ENCODE data around the gene DIAPH2.
"Not testable (repeated sequence)": the region's sequence is repeated elsewhere in the genome, so short reads cannot be mapped to it uniquely, and the experiment has no call there.

Gene DIAPH2

GRCh38 chrX:96824166-96824565 is 139.5 kb downstream of the DIAPH2 start:
- DNase-seq (ENCODE audit: low spot score): no peak

DNA sequence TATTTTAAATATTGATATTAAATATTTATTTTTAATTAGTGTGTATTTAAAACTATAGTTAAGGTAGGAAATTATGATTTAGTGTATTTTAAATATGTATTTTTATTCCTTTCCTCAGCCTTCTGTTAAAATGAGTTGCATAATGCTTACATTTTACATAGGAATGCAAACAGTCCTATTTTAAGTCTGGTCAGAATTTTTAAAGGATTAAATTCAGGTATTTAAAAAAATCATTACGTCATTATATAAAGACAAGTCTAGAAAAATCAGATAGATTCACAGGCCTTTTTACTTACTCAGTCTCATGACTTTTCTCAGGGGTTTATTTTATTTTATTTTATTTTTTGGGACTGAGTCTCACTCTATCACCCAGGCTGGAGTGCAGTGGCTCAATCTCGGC is 148.7 kb downstream of the DIAPH2 start:
- no peak for DNase-seq (ENCODE audit: low spot score)

GRCh38 chrX:96834137-96834536 is 149.5 kb downstream of the DIAPH2 start:
- no peak for DNase-seq (ENCODE audit: low spot score)

DNA sequence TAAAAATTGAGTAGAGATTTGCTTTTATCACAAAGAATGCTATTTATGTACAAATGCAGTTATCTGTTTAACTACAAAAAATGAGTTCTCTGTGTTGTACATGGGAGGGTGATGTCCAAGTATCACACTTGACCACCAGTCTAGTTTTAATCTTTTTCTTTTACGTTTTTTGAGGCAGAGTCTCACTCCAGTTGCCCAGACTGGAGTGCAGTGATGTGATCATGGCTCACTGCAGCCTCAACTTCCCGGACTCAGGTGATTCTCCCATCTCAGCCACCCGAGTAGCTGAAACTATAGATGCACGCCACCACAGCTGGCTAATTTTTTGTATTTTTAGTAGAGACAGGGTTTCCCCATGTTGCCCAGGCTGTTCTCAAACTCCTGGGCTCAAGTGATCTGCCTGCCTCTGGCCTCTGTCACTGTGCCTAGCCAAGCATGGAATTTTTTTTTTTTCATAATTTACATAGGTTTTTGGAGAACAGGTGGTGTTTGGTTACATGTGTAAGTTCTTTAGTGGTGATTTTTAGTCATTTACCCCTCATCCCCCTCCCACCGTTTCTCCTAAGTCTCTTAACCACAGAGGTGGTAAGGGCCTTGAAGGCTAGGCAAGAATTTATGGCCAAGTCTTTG is 151.1 kb downstream of the DIAPH2 start:
- DNase-seq (ENCODE audit: low spot score): no peak

DNA sequence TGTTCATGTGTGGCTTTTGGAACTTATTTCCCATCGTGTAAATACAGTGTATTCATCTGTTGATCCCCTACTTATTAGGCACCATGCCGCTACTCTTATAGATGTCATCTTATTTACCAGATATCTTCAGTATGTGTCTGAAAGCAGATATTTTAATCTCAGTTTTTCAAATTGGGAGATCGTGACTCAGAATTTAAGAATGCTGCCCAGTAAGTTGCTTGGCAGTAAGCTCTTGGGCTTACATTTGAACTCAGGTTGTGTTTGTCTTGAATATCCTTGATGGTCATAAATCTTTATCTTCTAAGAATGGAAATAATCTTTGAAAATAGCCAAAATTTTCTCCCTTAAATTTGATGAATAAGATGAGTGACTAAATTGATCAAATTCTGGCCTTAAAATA is 153.2 kb downstream of the DIAPH2 start:
- DNase-seq (ENCODE audit: low spot score): no peak

DNA sequence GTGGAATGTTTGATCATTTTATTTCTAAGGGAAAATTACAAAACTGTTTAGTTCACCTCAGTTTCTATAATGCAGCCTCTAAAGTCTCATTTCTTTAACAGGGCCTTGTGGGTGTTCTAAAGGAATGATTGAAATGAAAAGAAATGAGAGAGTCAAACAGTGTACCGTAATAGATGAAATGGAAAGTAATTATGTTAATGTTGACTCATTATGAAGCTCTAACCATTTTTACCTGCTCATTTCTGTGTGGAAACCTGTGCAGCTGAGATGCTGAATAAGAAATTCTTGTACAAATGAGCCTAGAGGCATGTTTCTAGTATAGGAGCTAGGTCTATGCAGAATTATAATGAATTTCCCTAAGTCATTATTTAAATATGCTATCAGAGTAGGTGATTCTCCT is 153.9 kb downstream of the DIAPH2 start:
- DNase-seq (ENCODE audit: low spot score): no peak

GRCh38 chrX:96841325-96841724 is 156.7 kb downstream of the DIAPH2 start:
- no peak for DNase-seq (ENCODE audit: low spot score)

DNA sequence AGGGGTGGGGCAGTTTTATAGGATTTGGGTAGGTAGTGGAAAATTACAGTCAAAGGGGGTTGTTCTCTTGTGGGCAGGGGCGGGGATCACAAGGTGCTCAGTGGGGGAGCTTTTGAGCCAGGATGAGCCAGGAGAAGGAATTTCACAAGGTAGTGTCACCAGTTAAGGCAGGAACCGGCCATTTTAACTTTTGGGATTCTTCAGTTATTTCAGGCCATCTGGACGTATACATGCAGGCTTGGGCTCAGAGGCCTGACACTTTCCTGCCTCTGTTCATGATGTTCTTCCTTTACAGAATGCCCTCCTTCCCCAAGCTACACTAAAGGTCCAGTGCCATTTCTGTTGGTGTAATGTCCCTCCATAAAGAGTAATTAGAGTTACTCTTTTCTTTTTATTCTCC is 157.2 kb downstream of the DIAPH2 start:
- not testable (repeated sequence) for DNase-seq (ENCODE audit: low spot score)

DNA sequence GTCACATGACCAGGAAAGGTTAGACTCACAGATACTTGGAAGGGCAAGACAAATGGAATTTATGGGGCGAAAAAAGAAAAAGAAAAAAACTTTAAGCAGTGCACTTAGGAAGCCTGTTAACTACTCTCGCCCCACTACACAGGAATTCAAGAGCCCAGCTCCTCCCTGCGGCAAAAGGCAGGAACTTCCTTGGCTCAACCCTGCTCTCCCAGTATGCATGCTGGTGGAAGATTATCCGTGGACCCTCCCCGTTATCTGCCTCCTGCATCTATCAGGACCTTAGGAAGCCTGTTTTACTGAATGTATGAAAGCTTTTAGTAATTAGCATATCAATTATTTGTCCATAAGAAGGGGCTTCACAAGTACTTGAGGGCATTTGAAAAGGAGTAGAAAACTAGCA is 158.9 kb downstream of the DIAPH2 start:
- DNase-seq (ENCODE audit: low spot score): no peak

DNA sequence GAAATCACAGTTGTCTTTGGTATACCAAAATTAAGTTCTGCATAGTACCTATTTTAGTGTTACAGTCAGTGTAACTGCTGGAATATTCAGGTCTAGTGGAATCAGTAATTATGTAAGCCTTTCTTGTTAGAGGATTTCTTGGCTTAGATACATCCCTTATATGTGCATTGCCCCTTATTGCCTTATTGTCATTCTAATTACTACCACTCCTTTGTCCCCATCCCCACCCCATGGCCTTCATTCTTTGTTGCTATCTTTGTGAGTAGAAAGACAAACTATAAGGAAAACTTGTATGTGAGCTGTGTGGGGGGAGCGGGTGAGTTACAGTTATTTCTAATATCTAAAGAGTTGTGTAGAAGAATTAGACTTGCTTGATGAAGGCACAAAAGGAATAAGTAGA is 162.2 kb downstream of the DIAPH2 start:
- no peak for DNase-seq (ENCODE audit: low spot score)

- DNase-seq (ENCODE audit: low spot score): not testable (repeated sequence)
Observed at GRCh38 chrX:96859422-96859821, 174.8 kb downstream of the DIAPH2 start.

- no peak for DNase-seq (ENCODE audit: low spot score)
Observed at GRCh38 chrX:96861218-96861617, 176.6 kb downstream of the DIAPH2 start.

DNA sequence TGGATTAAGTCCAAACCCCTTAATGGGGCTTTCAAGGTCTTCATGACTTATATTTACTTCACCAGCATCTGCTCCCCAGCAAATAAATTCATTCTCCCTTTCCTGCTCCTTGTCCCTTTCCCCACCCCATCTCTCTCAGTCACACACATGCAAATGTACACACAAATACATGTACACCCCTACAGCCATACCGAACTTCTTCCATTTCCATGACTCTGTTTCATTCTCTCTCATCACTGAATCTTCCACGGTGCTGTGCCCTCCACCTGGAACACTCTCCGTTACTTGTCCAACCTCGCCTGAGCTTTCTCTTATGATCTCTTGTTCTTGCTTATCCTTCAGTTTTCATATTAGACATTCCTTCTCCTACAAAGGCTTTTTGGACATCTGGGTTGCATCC is 177.0 kb downstream of the DIAPH2 start:
- no peak for DNase-seq (ENCODE audit: low spot score)

DNA sequence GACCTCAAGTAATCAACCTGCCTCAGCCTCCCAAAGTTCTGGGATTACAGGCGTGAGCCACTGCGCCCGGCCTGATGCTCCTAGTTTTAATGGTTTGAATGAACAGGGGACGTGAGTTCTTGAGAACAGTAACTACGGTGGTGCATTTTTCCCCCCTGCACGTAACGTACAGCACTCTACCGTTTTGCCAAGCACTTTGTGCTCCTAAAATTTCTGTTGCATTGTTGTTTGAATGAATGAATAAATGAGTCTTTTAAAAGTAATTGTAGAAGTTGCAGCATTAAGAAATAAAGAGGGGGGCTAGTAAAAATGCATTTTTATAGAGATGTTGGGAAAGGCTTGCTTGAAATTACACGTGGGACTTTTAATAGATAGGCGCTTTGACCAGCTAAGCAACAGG is 199.0 kb downstream of the DIAPH2 start, which contains the start of gene RPA4:
Gene RPA4 (plus strand): TSS at position 301 of the 400 bp plus-strand sequence. CDS start 403 bp downstream, outside the sequence.
- DNase-seq (ENCODE audit: low spot score): no peak

GRCh38 chrX:96884027-96884426 is 199.4 kb downstream of the DIAPH2 start:
- DNase-seq (ENCODE audit: low spot score): no peak

DNA sequence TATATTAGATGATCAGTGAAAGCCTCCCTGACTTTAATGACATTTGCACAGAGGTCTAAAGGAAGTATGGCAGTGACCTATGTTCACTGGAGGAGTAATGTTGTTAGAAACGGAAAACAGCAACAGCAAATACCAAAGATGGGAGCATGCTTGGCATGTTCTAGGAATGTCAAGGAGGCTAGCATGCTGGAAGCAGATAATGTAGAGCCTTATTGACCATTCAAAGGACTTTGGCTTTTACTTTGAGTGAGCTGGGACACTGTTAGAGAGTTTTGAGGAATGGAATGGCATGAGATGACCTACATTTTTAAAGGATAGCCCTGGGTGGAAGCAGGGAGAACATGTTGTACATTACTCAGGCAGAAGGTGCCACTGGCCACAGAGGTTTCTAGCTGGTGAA is 205.1 kb downstream of the DIAPH2 start:
- no peak for DNase-seq (ENCODE audit: low spot score)

GRCh38 chrX:96906741-96907140 is 222.1 kb downstream of the DIAPH2 start:
- DNase-seq (ENCODE audit: low spot score): no peak

- no peak for DNase-seq (ENCODE audit: low spot score)
Observed at GRCh38 chrX:96907516-96908272, 223.1 kb downstream of the DIAPH2 start.

DNA sequence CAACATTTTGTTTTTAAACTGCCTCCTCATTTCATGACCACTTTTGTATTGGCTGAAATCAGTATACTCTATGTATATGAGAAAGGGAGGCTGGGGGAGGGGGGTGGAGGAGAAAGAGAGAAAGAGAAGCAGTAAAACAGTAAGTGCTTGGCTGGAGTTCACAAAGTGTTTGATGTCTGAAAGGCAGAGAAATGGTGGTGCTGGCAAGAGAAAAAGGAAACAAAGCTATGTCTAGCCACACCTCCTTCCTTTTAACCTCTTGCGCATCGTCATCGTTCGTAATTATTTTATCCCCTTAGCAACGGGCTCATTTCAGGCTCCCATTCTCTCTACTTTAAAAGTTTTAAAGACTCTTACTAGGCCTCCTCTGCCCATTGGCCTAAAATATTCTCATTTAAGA is 224.6 kb downstream of the DIAPH2 start:
- DNase-seq (ENCODE audit: low spot score): no peak

- DNase-seq (ENCODE audit: low spot score): no peak
Observed at GRCh38 chrX:96918864-96919263, 234.2 kb downstream of the DIAPH2 start.

DNA sequence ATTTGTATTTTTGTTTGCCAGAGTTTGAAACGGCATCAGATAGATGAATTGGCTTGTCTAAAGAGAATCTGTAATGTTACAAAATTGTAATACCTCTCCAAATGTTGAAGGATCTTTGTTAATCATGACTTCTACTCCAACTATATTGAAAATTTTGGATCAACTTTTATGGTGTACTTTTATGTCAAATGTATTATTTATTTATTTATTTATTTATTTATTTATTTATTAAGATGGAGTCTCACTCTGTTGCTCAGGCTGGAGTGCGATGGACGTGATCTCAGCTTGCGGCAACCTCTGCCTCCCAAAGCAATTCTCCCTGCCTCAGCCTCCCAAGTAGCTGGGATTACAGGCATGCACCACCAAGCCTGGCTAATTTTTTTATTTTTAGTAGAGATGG is 235.0 kb downstream of the DIAPH2 start:
- DNase-seq (ENCODE audit: low spot score): no peak

- no peak for DNase-seq (ENCODE audit: low spot score)
Observed at GRCh38 chrX:96924581-96924980, 239.9 kb downstream of the DIAPH2 start.

DNA sequence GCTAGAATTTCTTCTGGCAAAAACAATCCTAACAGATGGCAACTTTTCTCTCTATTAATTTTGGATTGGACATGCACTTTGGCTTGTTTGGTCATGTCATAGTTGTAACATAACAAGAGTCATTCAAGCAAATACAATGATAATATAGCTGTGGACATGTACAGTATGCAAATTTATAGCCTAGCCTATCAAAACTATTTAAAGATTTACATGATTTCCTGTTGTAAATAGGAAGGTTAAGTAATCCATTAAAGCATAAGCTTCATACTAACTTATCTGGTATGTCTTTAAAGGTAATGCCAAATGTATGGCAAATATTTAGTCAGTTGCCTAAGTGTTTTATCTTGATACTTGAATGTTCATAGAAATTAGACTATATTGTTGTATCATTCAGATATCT is 244.4 kb downstream of the DIAPH2 start:
- no peak for DNase-seq (ENCODE audit: low spot score)

DNA sequence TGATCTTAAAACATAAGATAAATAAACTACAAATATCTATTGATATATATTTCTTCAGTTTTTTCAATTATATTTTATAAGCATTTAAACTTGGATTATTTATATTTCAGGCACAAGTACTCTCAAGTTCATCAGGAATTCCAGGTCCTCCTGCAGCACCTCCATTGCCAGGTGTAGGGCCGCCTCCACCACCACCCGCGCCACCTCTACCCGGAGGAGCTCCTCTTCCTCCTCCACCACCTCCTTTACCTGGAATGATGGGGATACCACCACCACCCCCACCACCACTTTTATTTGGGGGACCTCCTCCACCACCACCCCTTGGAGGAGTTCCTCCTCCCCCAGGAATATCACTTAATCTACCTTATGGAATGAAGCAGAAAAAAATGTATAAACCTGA is 273.1 kb downstream of the DIAPH2 start:
- DNase-seq (ENCODE audit: low spot score): no peak

Data from cerebellar cortex (tissue), 1 donor.